Skin of body (tissue), 2 donors: ENCODE data around the gene GPATCH8. TPM values are rescaled to one million over a fixed set of nuclear protein-coding genes. Genes with fewer than 3 reads are reported as not detected.
A peak's percentile ranks its signal among the peaks of the same experiment; 100 is the strongest.
"Not testable (repeated sequence)": the region's sequence is repeated elsewhere in the genome, so short reads cannot be mapped to it uniquely, and the experiment has no call there.

Experiments
- DNase-seq: peaks from one replicate; lab custom pipeline; 2025; lab: John Stamatoyannopoulos, UW
- total RNA-seq: library from RNA; depleted of rRNA; stranded (reverse); fragments of >200 nt; gene quantifications from one replicate; pipeline ENCODE4 v1.2.3, GENCODE V29; 2014

The GPATCH8 gene
- 32.4 TPM for total RNA-seq

DNA sequence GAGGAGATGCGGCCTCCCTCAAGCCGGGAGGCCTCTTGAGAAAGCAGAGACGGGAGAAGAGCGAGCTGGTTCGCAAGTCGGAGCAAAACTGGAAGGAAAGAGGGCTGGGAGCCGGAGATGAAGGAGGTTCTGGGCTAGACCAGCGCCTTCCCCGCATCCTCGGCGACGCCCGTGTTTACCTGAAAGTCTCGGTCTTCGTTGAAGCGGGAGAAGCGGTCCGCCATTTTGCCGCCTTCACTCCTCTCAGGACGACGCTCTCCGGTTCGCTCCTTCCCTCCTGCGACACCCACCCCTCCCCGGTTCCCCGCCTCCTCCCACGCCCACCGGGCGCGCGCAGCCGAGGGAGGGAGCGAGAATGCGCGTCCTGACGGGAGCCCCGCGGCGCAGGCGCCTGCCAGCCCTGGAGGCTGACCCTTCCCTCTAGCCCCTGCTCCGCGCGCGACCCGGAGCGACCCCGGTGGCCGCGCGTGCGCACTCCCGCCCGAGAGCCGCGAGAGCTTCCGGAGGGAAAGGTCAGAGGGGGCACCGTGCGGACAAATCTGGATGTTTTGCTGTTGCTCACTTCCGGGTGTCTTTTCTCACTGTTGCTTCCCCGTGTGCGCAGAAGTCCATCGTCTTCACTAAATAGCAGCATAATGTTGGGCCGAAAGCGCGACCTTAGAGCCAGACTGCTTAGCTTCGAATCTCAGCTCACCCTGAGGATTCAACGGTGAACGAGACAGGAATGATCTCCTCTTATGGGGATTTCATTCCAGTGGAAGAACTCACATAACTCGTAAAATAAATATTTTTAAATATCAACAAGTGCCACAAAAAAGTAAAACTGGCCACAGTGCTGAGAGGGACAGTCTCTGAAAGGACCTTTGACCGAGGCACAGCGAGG lies at the start of gene GPATCH8:
Gene GPATCH8, minus strand, starts transcription at position 260 of the 883 bp plus-strand sequence. Its CDS starts 36 bp downstream, at position 224.
- peak; percentile 94 for DNase-seq

GRCh38 chr17:44552361-44552760 lies 49.2 kb upstream of the GPATCH8 start:
- no peak for DNase-seq

GRCh38 chr17:44549686-44550085 lies 46.5 kb upstream of the GPATCH8 start:
- DNase-seq = no peak

DNA sequence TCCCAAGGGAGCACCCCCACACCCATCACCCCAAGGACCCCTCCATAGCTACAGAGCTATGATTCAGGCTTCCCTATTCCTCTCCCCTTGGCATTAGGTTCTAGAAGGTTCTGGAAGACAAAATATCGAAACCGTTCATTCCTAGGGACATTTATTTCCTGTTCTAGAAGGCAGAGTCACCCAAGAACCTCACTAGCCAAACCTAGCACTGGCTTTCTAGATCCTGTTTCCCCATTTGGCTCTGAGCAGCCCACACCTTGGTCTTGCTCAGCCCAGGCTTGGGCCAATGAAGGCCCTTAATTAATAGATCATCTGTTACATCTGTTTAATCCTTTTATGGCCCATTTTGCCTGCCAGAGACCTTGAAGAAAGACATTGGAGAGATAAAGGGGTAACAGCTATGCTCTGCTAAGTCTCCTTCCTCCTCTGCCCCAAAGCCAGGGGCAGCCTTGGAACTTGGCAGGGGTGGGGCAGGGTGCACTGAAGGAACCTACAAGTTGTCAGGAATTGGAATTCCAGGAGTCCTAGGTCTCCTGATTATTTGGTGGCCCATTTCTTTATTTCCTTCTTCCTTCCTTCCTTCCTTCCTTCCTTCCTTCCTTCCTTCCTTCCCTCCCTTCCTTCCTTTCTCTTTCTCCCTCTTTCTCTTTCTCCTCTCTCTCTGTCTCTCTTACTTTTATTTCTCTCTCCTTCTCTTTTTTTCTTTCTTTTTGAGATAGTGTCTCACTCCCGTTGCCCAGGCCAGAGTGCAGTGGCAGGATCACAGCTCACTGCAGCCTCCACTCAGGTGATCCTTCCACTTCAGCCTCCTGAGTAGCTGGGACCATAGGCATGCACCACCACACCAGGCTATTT lies 45.4 kb upstream of the GPATCH8 start:
- DNase-seq = no peak

- DNase-seq = no peak
These were observed 44.5 kb upstream of the GPATCH8 start for GRCh38 chr17:44547625-44548267.

GRCh38 chr17:44546671-44547606 lies 43.7 kb upstream of the GPATCH8 start:
- DNase-seq = no peak

DNA sequence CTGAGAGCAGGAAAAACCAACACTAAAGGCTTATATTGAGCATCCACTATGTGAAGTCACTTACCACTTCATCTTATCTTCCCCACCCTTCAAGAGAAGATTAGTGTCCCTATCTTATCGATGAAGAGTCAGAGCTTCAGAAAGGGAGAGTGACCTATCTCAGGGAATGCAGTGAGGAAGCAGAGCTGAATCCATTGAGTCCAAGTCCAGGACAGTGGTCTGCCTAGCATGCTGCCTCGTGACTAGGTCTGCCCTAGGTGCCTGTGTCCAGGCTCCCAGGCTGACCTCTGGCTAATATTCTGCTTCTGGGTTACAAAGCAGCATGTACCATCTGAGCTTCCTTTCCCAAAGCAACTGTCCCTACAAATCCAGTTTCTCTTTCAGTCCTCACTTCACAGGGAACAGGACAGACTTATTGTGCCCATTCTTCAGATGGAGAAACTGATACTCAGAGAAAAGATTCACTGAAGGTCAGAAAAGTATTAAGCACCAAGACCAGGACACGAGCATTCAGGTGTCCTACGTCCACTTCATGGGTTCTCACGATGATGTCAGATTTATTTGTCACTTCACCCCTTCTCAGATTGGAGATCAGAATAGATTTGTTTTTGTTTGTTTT lies 40.8 kb upstream of the GPATCH8 start:
- no peak for DNase-seq

GRCh38 chr17:44543213-44543904 lies 40.2 kb upstream of the GPATCH8 start:
- peak; percentile 37 for DNase-seq

DNA sequence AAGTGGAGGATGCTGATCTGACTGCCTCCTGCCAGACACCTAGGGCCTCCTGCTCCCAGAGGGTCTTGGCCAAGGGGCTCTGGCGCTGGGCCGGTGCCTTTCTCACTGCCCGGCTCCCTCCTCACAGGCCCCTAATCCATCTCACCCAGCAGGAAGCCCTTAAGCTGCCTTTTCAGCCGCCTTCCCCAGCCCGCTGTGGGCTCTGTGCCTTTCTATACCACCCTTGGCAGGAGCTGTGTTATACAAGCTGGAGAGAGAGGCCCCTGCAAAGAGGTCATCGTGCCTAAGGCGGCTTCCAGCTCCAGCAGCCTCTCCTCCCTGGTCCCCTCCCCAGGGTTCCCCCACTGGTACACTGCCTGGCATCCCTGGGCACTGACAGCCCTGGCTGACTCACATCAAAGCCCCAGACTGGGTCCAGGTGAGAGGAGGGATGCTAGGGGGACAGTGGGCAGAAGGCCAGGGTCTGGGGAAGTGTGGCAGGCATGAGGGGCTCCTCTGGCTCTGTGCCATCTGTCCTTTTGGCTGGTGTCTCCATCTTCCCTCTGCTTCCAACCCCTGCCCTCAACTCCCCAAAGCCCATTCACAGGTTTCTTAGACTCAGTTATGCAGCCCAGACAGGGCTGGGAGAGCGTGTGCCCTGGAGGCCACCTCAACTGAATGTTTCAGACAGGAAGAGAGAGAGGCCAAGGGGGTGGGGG lies 38.8 kb upstream of the GPATCH8 start:
- no peak for DNase-seq

DNA sequence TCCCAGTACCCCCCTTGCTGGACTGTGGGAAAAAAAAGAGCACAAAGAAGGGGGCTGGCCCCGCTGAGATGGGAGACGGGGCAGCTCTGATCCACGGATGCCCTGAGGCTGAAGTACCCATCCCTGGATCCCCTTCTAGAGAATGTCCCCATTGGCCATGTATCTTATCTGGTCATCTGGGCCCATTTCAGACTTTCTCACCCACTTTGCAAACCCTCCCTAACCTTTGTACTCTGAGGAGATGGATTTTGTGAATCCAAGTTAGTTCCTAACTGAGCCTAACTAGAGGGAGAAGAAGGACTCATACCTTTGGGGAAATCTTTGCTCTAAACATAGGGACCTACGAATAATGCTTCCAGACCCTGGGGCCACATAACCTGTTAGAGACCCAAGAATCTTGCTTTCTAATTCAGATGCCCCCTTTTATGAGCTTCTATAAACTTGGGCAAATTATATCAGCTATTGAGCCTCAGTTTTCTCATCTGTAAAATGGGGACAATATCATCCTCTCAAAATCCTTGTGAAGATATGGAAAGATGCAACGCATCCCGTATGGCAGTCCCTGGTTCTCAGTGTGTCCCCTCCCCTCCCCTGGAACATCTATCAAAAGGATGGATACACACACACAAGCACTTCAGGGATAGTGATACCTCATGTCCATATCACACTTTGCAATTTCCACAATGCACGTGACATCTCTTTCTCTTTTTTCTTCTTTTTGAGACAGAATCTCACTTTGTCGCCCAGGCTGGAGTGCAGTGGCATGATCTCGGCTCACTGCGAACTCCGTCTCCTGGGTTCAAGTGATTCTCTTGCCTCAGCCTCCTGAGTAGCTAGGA lies 37.3 kb upstream of the GPATCH8 start:
- DNase-seq = no peak

DNA sequence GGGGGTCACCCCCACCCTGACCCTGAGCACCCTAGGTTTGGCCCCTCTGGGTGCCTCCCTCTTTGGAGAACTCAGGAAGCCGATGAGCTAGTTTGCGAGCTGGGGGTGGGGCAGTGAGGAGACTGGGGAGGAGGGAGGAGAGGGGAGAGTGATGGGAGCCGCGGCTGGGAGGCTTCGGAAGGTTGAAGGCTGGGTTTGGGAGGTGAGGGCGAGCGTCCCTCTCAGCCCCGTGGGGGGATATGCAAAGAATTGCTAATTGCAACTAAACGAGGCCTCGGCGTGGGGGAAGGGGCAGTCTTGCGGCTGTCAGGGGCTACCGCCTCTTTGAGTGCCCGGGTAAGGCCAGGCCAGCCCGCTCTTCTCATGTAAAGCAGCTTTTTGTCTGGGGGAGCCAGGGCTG lies 36.5 kb upstream of the GPATCH8 start:
- DNase-seq = no peak

- not testable (repeated sequence) for DNase-seq
These were observed 34.7 kb upstream of the GPATCH8 start for GRCh38 chr17:44537922-44538321.

GRCh38 chr17:44536090-44536953 lies 33.1 kb upstream of the GPATCH8 start:
- DNase-seq = peak; percentile 26

DNA sequence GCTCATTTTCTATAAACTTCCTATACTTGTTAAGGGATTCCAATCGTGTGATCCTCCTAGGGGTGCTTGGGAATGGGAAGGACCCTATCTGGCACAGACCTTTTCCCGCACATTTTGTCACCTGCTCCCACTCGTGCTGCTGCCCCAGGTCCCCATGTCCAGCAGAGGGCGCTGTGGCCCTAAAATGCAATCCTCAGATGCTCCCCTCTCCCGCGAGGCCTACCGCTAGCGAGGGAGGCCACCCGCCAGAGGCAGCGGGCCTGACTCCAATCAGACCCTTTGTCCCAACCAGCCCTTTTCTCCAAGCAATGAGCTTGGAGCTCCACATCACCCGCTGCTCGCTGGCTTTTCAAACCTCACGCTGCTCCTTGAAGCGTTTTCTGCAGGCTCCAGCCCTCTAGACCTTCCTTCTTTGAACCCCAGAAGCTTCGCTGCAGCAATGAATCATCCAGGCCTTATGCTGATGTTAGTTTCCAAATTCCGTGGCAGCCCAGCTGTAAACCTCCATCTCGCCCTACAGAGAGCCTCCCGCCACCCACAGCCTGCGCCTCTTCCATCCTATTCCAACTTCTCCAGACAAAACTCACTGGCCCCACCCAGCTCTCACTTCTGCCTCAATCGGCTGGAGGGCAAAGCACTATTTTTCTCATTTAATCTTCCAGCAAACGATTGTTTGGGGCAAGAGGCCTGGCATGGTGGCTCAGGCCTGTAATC lies 30.5 kb upstream of the GPATCH8 start:
- peak; percentile 88 for DNase-seq

DNA sequence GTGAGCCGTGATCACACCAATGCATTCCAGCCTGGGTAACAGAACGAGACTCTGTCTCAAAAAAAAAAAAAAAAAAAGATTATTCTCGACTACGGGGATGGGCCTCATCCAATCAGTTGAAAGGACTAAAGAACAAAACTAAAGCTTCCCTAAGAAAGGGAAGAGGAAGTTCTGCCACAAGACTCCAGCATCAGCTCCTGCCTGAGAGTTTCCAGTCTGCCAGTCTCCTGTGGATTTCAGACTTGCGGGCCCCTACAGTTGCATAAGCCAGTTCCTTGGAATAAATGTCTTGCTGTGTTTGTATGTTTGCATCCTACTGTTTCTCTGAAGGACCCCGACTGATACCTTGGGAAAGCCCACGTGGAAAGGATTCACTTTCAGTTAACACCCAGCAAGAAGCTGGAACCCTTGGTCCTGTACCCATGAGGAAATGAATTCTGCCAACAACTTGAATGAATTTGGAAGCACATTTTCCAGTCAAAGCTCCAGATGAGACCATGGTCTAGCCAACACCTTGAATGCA lies 27.8 kb upstream of the GPATCH8 start:
- DNase-seq = no peak

DNA sequence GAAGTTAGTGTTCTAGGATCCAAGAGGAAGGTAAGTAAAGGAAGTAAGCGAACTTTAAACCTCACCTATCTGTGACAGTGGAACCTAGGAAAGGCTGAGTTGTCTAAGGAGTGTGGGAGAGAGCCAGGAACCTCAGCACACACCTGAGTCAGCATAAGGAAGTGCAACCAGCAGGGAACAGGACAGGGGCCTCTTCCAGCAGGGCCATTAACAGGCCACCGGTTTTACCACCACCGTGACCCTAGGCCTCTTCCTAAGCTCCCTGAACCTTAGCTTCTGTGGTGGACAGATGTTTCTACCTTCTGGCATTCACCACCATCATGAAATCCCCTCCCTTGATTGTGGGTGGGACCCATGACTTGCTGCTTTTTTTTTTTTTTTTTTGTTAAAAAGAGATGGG lies 26.7 kb upstream of the GPATCH8 start:
- DNase-seq = no peak
